Upper lobe of left lung (tissue), 6 donors: ENCODE measurements around the gene AMT. TPM values are rescaled to one million over a fixed set of nuclear protein-coding genes. Genes with fewer than 3 reads are reported as not detected.
A peak's percentile ranks its signal among the peaks of the same experiment; 100 is the strongest.

ENCODE experiments used
- ATAC-seq, 2 donors: fragments of 200-7000 bp; cut with Tn5 transposase; one replicate each; pipeline ENCODE4 v1.9.1; 2022; ENCODE audit warnings: mild to moderate bottlenecking in 2 of 2, moderate library complexity in 2 of 2; ENCODE audit not compliant: low FRiP score in 2 of 2
- DNase-seq, 2 donors: peaks; one replicate each; pipeline ENCODE4 v3.0.0-alpha.2; 2019 to 2020
- H3K27ac ChIP-seq, 4 donors: fragments of 200-600 bp; sonication (generic); one replicate each; pipeline ENCODE4 v1.5.1; 2016 to 2019
- H3K27me3 ChIP-seq, 4 donors: fragments of 200-600 bp; sonication (generic); one replicate each; pipeline ENCODE4 v1.5.1; 2017 to 2019
- H3K36me3 ChIP-seq, 4 donors: fragments of 200-600 bp; sonication (generic); one replicate each; pipeline ENCODE4 v1.5.1; 2016 to 2019
- H3K4me1 ChIP-seq, 4 donors: fragments of 200-600 bp; sonication (generic); one replicate each; pipeline ENCODE4 v1.5.1; 2018 to 2019
- H3K4me3 ChIP-seq, 4 donors: fragments of 200-600 bp; sonication (generic); one replicate each; pipeline ENCODE4 v1.5.1; 2017 to 2019; ENCODE audit warnings: mild to moderate bottlenecking in 2 of 4, moderate library complexity in 1 of 4
- H3K9me3 ChIP-seq, 4 donors: fragments of 200-600 bp; sonication (generic); one replicate each; pipeline ENCODE4 v1.5.1; 2018 to 2019
- EP300 ChIP-seq, 4 donors: sonication (generic); formaldehyde crosslinking; IDR thresholded peaks; one replicate each; pipeline ENCODE4 v1.5.1; 2017; ENCODE audit warnings: antibody characterized with exemption in 4 of 4, control low read depth in 2 of 4
- POLR2A ChIP-seq, 4 donors: fragments of 450-650 bp; IDR thresholded peaks; one replicate each; pipeline ENCODE4 v1.5.1; 2016 to 2017; ENCODE audit warnings: antibody characterized with exemption in 4 of 4, mild to moderate bottlenecking in 2 of 4
- POLR2AphosphoS5 ChIP-seq, 2 donors: sonication (generic); formaldehyde crosslinking; IDR thresholded peaks; one replicate each; pipeline ENCODE4 v1.5.1; 2017; ENCODE audit warnings: antibody characterized with exemption in 2 of 2
- WGBS, 2 donors: methylation state at CpG; one replicate each; pipeline ENCODE4 v1.1.5; 2017 to 2018; 5-methylcytosine and 5-hydroxymethylcytosine counted together
- total RNA-seq, 6 donors: library from RNA; depleted of rRNA in 4 of 6; stranded (reverse); fragments of >200 nt in 4 of 6; gene quantifications; one replicate each; pipeline versions ENCODE4 v1.1.0 to v1.2.1, GENCODE V29; 2016 to 2021
- TF ChIP-seq, protein P1 (sequence below), 6 experiments: fragments of 450-650 bp in 4 of 6; fragments of 200-600 bp in 2 of 6; sonication (generic) in 2 of 6; IDR thresholded peaks; one replicate each; pipeline ENCODE4 v1.5.1; 2016 to 2019; ENCODE audit warnings: antibody characterized with exemption in 6 of 6
- donor health status: DM: no; HTN: no; CAD: no; lungs with moderate emphysema.
- donor health status: DM: no; HTN: yes; CAD: no; lungs with severe emphysema.

The AMT gene
- total RNA-seq, 6 donors from 2014 or later = 2.3 to 59.7 (median 11.4) TPM

DNA sequence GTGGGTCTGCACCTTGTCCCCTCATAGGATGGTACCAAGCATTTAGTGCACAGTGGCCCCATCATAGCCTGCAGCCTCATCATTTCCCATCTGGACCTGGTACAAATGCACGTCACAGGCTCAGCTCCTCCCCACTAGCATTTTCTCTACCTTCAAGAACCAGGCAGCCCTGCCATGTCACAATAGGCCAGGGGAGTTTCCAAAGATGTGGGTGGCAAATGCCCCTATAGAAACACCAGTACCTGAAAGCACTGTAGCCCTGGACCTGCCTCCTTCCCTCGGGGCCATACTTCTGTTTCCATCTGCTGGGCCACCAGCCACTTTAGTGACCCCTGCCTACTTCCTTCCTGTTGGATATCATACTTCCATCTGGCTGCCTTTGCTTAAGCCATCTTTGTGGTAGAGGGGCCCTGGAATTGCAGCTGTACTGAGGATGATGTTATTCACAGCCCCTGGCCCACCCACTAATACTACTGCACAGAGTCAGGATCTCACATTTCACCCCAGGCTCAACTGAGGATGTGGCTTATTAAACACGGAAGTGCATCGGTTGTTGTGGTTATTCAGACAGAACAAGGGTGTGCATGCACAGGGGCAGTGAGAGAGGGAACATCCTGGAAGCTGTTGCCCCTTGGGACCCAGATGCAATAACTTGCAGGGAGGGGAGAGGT lies 6.2 kb downstream of the AMT start:
- Histone ChIP-seq H3K36me3 (peaks cover 0 to 50% (median 7%) of the 10 kb centered on the region in 4 donors), H3K27ac (peak overlapping the region; percentile 57 to 100 (median 75)), H3K4me1 (peaks cover 36 to 45% (median 40%) of the 10 kb centered on the region in 4 donors), H3K9me3 (no peaks in the 10 kb centered on the region), H3K4me3 (no peak overlapping the region), H3K27me3 (no peaks in the 10 kb centered on the region)
- ATAC-seq (no peak), DNase-seq (peak in 1 of 2 donors; percentile 37)
- TF ChIP-seq, protein P1, sequence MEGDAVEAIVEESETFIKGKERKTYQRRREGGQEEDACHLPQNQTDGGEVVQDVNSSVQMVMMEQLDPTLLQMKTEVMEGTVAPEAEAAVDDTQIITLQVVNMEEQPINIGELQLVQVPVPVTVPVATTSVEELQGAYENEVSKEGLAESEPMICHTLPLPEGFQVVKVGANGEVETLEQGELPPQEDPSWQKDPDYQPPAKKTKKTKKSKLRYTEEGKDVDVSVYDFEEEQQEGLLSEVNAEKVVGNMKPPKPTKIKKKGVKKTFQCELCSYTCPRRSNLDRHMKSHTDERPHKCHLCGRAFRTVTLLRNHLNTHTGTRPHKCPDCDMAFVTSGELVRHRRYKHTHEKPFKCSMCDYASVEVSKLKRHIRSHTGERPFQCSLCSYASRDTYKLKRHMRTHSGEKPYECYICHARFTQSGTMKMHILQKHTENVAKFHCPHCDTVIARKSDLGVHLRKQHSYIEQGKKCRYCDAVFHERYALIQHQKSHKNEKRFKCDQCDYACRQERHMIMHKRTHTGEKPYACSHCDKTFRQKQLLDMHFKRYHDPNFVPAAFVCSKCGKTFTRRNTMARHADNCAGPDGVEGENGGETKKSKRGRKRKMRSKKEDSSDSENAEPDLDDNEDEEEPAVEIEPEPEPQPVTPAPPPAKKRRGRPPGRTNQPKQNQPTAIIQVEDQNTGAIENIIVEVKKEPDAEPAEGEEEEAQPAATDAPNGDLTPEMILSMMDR (IDR thresholded peaks at IDR 0.05) = no peak
- no peak for TF ChIP-seq EP300 (IDR thresholded peaks at IDR 0.05)
- no peak for TF ChIP-seq POLR2AphosphoS5 (IDR thresholded peaks at IDR 0.05)
- no peak for TF ChIP-seq POLR2A (IDR thresholded peaks at IDR 0.05)
- 24 to 53% methylated on average over 4 of the region's 4 CpGs for WGBS, 2 donors

DNA sequence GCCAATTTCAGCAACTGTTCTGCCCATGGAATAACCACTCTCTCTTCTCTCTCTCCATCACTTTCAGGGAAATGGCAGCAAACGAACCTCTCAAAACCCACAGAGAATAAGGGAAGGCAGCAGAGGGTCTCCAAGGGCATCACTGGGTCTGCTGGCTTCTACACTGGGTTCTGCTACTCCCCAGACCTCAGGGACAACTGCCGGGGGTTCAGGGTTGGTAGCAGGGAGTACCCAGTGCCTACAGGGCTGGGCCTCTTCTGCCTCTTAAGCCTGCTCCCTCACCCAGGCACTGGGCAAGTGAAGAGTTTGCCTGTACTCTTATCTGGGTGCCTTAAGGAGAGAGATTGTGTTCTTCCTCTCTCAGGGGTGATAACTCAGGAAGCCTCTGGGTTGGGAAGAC lies 7.5 kb downstream of the AMT start:
- 67 to 97% methylated on average over 1 to 2 of the region's 2 CpGs for WGBS, 2 donors
- DNase-seq (no peak), ATAC-seq (no peak)
- Histone ChIP-seq H3K4me3 (no peak overlapping the region), H3K4me1 (peaks cover 44 to 52% (median 48%) of the 10 kb centered on the region in 4 donors), H3K36me3 (peaks cover 0 to 38% (median 7%) of the 10 kb centered on the region in 4 donors), H3K27ac (peak overlapping the region in 3 of 4 donors; percentile 67 to 100 (median 83)), H3K27me3 (no peaks in the 10 kb centered on the region), H3K9me3 (no peaks in the 10 kb centered on the region)
- TF ChIP-seq POLR2A (IDR thresholded peaks at IDR 0.05) (no peak), EP300 (IDR thresholded peaks at IDR 0.05) (no peak), POLR2AphosphoS5 (IDR thresholded peaks at IDR 0.05) (no peak)
- TF ChIP-seq, protein P1 (IDR thresholded peaks at IDR 0.05) = no peak

- Histone ChIP-seq H3K36me3 (peaks cover 0 to 29% (median 4%) of the 10 kb centered on the region in 4 donors), H3K27me3 (no peaks in the 10 kb centered on the region), H3K4me1 (peaks cover 58 to 67% (median 62%) of the 10 kb centered on the region in 4 donors), H3K9me3 (no peaks in the 10 kb centered on the region), H3K27ac (peak overlapping the region; percentile 92 to 100 (median 98)), H3K4me3 (peak overlapping the region; percentile 70 to 93 (median 89))
- TF ChIP-seq POLR2A (IDR thresholded peaks at IDR 0.05) = no peak
- TF ChIP-seq POLR2AphosphoS5 (IDR thresholded peaks at IDR 0.05) = no peak
- no peak for TF ChIP-seq EP300 (IDR thresholded peaks at IDR 0.05)
- TF ChIP-seq, protein P1 (IDR thresholded peaks at IDR 0.05) = no peak
- ATAC-seq (no peak), DNase-seq (no peak)
- WGBS, 2 donors = 80 to 83% methylated on average over 6 of the region's 6 CpGs
Measured at GRCh38 chr3:49413338-49413734, 8.9 kb downstream of the AMT start.

GRCh38 chr3:49412632-49413337 lies 9.5 kb downstream of the AMT start:
- peak overlapping the region; percentile 92 to 100 (median 98) for H3K27ac ChIP-seq
- no peak for TF ChIP-seq POLR2A (IDR thresholded peaks at IDR 0.05)
- no peak for TF ChIP-seq EP300 (IDR thresholded peaks at IDR 0.05)
- no peak for TF ChIP-seq POLR2AphosphoS5 (IDR thresholded peaks at IDR 0.05)
- TF ChIP-seq, protein P1 (IDR thresholded peaks at IDR 0.05) = no peak
- WGBS, 2 donors = 33 to 66% methylated on average over 5 to 15 of the region's 16 CpGs
- H3K4me3 ChIP-seq = peak overlapping the region; percentile 70 to 93 (median 89)
- H3K27me3 ChIP-seq = no peaks in the 10 kb centered on the region
- no peak for DNase-seq
- H3K4me1 ChIP-seq = peaks cover 63 to 72% (median 67%) of the 10 kb centered on the region in 4 donors
- no peak for ATAC-seq
- H3K9me3 ChIP-seq = no peaks in the 10 kb centered on the region
- peaks cover 0 to 29% (median 4%) of the 10 kb centered on the region in 4 donors for H3K36me3 ChIP-seq
